HPDE6-E6E7 (cell line): ENCODE data around the gene MYO3A.

Experiments
- DNase-seq: peaks from one replicate; pipeline ENCODE4 v3.0.0; 2011; ENCODE audit warnings: missing footprints; ENCODE audit errors: extremely low spot score

Gene MYO3A, protein sequence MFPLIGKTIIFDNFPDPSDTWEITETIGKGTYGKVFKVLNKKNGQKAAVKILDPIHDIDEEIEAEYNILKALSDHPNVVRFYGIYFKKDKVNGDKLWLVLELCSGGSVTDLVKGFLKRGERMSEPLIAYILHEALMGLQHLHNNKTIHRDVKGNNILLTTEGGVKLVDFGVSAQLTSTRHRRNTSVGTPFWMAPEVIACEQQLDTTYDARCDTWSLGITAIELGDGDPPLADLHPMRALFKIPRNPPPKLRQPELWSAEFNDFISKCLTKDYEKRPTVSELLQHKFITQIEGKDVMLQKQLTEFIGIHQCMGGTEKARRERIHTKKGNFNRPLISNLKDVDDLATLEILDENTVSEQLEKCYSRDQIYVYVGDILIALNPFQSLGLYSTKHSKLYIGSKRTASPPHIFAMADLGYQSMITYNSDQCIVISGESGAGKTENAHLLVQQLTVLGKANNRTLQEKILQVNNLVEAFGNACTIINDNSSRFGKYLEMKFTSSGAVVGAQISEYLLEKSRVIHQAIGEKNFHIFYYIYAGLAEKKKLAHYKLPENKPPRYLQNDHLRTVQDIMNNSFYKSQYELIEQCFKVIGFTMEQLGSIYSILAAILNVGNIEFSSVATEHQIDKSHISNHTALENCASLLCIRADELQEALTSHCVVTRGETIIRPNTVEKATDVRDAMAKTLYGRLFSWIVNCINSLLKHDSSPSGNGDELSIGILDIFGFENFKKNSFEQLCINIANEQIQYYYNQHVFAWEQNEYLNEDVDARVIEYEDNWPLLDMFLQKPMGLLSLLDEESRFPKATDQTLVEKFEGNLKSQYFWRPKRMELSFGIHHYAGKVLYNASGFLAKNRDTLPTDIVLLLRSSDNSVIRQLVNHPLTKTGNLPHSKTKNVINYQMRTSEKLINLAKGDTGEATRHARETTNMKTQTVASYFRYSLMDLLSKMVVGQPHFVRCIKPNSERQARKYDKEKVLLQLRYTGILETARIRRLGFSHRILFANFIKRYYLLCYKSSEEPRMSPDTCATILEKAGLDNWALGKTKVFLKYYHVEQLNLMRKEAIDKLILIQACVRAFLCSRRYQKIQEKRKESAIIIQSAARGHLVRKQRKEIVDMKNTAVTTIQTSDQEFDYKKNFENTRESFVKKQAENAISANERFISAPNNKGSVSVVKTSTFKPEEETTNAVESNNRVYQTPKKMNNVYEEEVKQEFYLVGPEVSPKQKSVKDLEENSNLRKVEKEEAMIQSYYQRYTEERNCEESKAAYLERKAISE (N-terminal part only)

DNA sequence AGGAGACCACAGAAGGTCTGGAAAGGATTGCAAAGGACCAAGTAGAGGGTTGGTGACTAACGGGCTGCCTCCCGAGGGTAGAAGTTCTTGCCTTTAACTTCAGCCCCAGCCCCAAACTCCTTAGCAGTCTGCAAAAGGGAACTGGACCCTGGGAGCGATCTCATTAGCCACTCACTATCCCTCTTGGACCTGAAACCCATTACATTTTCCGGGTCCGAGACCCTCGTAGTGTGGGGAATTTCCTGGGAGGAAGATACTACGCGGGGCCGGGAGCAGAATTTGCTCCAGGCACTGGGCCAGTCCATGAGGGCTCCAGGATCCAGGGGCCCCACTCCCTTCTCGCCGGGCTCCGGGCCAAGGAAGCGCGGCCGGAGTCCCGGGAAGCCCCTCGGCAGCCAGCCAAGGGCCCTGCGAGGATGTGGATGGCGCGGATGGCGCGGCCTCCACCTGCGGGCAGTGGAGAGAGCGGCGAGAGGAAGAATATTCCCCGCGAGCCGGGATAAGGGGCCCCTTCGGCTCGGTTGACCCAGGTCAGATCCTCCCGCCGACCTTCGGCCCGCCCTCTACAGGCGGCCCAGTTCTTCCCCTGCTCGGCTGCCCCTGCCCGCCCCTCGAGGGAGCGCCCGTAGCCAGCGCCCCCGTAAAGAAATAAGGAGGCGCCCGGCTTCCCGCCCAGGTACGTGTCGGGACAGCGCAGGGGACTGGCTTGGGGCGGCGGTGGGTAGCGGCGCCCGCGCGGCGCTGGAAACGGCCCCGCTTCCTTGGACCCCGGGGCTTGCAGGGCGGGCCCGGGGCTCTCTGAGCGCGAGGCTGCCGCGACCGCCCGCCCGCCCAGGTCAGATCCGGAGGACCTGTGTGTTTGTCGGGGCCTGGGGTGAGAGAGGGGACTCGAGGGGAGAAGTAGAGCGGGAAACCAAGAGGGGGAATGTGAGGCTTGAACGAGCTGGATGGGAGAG is at the start of gene MYO3A:
Gene MYO3A, plus strand, starts transcription at position 577 of the 956 bp plus-strand sequence. CDS start 17,882 bp downstream, outside the sequence.
- DNase-seq, result no peak

DNA sequence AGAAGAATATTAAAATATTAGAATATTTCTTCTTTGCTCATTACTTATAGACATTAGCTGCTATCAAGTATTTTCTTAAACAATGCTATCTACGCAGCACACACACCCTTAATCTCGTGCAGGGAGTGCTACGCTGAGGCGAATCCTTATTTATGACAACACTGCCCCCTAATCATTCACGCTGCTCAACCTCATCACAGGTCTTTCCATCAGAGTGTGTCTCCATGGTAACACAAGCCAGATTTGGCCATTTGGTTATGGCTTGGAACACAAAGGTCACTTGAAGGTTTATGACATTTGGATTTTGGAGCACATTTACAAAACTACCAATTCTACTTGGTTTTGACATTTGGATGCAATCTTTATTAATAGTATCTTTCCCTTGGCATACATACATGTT is 45.4 kb upstream of the MYO3A start:
- DNase-seq, result no peak

DNA sequence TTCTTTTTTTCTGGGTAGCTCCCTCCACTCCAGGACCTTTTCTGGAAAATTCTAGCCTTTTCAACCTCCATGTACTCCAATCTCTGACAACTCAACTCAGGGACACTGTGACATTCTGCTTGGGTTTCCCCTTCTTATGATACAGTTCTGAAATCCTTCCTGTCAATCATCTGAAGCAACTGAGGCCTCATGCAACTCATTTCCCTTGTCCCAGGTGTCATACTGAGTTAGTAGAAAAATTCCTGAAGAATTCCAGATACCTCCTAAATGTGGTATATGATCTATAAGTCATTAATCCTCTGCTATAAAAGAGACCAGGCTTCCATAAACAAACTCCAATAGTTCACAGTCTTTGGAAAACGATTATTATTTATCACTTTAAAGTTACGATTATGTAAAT is 43.0 kb upstream of the MYO3A start:
- no peak for DNase-seq

DNA sequence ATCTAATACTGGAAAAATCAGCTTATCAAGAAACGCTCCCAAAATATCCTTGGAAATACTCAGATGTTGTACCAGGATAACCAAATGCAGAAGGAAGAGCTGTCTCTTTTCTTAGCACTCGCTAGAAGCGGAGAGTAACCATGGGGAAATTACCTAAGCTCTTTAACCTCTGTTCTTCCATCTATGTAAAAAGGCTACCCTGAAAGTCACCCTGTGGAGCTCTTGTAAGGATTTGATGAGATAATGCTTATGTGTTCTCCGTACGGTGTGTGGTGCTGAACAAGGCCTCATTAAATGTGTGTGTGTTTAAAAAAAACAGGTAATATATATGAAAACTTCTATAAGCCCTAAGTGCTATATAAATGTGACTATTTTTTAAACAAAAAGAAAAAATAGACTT is 38.2 kb upstream of the MYO3A start:
- no peak for DNase-seq

DNA sequence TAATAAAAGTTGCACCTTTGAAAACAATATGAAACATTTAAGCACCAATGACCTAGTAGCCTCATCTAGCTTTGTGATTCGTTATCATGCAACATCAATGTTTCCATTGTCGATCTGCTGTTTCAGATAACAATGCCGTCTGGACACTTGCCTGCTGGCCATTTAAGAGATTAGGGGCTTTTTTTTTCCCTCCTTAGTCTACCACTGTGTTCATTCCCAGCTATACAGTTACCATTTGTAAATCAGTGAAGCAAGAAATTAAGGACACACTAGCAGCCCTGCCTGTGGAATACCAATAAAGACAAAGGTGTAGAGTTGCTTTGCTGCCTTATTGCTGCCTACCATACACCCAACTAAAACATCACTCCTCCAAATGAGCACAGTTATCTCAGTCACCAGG is 37.6 kb upstream of the MYO3A start:
- DNase-seq, result no peak

DNA sequence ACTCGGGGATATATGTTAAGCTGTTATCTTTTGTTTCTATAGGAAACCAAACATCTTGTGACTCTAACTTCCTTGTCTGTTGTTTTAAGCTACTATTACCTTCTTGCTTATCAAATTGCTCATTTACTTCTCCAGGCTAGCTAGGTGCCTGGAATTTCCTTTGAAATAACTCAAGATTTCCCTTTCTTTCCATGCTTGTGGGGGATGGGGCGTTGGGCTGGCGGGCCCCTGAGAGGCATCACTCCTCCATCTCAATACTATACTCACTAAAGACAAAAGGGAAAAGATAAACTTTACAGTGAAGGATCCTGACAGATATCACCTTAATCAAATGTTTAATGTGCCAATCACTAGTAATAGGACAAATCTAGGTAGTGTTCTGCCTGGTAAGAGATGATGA is 34.7 kb upstream of the MYO3A start:
- no peak for DNase-seq

DNA sequence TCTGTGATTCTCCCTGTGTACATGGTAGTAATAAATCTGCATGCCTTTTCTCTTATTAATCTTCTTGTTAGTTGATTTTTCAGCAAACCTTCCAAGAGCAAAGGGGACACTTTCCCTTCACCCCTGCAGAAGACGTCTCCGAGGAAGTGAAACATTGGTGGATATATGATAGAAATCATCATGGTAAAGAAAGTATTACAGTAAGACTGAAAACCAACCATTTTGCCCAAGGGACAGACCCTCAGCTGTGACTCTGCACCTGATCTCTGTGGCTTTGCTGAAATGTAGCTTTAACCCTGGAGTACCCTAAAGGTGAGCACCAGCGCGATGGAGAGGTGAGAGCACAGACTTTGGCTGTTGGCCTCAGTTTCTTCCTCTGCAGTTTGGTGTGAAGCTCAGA is 32.8 kb upstream of the MYO3A start:
- DNase-seq, result no peak

DNA sequence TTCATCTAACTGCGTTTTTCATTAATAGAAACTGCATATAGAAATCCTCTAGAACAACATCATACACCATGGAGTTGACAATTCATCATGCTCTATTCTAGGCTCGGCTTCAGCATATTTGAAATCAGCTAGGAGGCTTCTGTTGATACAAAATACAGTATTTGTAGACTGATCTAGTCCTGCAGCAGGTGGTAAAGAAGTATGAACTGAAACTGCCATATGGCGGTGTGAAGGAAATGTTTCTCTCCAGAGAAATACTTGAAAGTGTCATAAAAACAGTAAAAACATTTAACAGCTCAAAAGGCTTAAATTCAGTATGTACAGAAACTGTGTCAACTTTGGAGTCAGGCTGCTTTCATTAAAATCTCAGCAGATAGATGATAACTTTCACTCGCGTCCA is 32.0 kb upstream of the MYO3A start:
- DNase-seq, result no peak

DNA sequence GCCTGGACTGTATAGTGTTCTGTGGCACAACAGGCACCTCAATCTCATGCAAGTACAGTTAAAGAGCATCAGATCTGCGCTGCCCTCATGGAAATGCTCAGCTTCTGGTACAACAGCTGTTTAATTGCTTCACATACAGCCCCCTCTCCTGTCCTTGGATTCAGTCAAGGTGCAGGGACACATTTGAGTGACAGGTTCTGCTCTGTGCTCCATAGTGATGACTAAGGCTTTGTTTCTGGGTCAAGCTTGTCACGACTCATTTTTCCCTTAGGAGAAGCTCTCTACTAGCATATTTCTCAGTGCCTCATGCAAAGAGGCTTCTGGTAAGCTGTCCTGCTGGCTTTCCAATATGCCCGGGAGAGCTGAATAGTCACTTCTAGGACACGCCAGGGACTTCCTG is 26.8 kb upstream of the MYO3A start:
- DNase-seq, result no peak

DNA sequence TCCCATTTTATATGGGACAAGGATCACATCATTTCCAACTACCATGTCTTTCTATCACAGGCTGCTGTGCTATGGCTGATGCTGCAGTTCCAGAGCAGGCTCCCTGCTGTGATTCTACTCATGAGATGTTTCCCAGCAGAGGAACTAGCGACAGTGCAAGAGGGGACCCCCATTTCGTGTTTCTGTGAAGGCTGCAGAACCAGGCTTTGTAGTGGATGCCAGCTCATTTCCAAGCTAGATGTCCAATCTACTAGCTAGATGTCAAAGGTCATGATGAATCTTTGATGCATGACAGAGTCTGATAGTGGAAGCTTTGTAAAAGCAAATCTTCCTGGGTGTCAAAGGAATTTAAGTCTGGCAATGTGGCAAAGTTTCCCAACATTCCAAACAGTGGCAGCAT is 21.2 kb upstream of the MYO3A start:
- no peak for DNase-seq

DNA sequence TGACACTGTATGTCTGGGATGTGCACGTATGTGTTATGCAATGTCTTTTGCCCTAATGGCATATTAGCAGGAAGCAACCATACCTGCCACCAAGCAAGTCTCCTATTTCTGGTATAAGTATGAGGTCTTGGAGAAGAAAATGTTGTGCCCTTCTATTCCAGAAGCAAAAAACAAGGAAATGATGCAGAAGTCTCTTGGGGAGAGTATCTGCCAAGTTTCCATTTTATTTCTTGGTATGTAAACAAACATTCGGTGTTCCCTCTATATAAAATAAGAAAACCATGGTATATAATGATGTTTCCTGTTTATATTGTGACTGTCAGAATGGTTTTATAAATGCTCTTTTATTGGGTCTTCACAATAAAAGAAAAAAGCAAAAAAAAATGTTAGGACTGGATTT is 19.3 kb upstream of the MYO3A start:
- DNase-seq, result no peak

DNA sequence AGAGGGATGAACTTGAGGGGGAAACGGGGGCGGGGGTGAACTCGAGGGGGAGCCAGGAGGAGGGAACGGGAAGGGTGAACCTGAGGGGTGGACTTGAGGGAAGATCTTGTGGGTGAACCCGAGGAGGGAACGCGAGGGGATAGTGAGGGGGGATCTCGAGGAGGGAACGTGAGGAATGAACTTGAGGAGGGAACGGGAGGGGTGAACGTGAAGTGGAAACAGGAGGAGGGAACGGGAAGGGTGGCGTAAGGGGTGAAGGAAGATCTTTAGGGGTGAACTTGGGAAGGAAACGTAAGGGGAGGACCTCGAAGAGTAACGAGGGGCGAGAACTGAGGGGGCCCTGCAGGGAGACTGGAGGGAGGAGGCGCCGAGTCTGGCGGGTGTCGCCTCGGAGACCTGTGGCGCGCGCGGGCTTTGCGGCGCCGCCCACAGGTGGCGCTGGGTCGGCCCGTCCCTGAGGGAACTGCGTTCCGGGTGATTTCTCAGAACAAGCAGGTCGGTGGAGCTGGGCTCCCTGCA is 651 bp downstream of the MYO3A start:
- DNase-seq, result no peak

DNA sequence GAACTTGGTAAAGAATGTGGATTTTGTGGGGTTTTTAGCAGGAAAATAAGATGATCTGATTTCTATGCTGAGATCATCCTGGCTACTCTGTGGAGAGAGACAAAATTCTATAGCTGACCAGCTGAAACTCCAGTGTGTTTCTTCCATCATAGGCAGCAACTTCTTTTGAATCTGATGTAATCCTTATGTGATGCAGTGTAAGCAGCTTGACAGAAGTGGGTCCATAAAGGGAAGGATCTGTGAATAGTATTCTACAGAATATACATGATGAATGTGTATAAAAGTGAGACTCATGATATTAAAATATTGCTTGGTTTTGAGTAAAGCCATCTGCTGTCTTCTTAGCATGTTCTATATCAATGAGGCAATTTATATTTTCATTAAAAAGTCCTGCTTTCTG is 4.4 kb downstream of the MYO3A start:
- DNase-seq, result no peak

DNA sequence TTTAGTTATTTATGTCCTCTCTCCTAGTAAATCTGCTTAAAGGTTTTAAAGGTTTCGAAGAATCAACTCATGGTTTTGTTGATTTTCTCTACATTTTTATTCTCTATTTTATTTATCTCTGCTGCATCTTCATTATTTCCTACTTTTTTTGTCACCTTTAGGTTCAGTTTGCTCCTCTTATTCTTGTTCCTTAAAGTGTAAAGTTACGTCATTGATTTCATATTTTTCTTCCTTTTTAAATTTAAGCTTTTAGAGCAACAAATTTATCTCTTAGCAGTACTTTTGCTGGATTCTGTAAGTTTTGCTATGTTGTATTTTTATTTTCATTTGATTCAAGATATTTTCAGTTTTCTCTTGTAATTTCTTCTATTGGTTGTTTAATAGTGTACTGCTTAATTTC is 10.7 kb downstream of the MYO3A start:
- no peak for DNase-seq

DNA sequence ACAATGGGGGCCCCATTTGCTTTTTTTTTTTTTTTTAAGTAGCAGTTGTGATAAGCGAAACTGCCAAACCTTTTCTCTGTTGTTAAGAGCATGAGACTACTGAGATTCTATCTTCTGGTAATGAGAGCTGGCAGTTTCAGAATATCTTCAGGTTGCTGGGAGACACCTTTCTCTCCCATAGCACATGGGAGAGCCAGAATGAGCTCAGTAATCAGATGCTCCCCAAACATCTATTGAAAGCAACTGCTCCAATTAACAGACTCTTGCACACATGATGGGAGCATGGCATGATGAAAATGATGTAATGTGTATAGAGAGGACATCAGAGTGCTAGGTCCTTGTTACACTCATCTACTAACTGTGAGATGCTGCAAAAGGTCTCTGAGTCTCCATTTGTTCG is 18.8 kb downstream of the MYO3A start:
- no peak for DNase-seq

DNA sequence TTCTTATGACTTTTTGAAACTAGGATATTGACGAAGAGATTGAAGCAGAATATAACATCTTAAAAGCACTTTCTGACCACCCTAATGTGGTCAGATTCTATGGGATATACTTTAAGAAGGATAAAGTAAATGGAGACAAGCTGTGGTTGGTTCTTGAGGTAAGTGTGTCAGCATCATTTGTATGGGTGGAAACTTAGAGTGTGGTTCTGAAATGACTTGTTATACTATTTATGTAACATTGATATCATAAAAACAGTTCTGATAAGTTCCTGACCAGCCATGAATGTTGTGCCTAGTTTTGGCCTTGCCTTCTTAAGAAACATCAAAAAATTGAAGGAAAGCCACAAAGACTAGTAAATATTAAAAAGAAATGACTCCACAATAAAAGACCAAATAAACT is 20.8 kb downstream of the MYO3A start:
- no peak for DNase-seq

DNA sequence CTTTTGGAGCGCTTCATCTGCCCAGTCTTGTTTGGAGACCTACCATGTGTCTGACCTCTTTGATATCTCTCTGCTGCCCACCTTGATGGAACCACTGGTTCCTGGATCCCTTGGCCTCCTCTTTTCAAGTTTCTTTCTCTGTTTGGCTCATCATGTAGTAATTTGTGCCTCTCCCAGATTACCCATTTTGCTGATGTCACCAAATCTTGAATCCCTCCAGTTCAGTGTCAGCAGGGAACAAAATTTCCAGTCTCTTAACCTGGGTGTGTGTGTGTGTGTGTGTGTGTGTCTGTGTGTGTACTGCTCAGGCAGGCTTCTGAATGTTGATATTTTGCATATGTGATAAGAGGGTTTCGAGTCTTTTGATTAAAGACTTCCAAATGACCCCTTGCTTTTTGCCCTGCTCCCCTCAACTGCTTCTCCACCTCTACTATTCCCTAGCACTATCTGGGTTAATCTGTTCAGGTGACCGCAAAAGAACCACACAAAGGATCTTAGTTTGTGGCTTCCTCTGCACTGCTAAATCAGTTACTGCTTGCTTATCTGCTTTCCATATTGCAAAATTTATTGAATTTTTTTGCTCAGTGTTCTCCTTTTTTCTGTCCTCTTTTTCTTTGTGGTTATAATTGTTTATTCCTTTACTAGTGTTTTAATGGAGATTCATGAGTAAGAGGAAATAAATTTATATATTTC is 25.7 kb downstream of the MYO3A start:
- no peak for DNase-seq

DNA sequence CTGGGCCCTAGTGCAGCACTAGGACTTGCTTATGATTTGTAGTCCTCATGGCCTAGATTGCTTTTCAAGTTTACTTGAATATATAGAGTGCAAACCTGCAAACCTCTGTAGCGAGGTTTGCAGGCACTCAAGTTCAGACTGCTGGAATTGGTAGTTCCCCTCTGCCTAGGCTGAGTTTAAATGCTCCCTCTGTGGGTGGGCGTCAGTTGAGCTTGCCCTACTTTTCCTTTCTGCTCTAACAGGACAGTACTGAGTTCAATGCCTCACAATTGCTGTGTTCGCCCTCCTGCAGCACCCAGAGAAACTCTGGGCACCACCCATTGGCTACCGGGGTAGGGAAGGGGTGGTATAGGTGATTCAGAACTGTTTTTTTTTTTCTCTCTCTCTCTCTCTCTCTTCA is 31.6 kb downstream of the MYO3A start:
- no peak for DNase-seq

DNA sequence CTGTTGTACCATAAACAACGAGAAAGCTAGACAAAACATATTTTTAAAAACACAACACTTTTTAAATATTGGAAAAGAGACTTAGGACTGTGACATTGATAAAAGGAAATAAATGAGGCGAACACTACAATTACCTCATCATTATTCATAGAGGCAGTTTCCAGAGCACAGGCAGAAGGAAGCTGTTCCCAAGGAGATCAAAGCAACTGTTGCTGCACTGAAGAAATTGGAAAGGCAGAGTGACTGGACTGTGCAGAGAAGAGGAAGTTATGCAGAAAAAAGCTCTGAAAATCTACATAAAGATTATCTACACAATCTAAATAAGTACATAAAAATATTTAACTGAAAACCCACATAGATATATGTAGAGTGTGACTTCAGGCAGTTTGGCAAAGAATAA is 32.8 kb downstream of the MYO3A start:
- no peak for DNase-seq

DNA sequence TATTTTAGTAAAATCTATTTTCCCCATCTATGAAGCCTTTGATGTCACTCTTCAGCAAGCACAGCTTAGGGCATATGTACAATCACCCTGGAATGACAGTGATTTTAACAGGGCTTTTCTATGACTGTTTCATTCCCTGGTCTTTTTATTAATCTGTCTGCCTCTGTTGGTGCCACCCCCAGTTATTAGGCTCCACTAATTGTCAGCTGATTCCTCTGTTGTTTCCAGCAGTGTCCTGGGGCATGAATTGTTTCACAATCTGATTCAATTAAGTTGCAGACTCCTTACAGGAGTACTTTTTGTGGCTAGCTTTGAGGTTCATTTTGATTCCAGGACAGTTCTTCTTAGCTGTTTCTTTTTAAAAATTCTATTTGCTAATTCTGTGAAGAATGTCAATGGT is 38.6 kb downstream of the MYO3A start:
- no peak for DNase-seq
